Karpas-422 (cell line): ENCODE data around the gene MX2. TPM values are rescaled to one million over a fixed set of nuclear protein-coding genes. Genes with fewer than 3 reads are reported as not detected.

Source experiments
- DNase-seq: peaks from one replicate; pipeline ENCODE4 v3.0.0-alpha.2; 2015
- H2AFZ ChIP-seq: fragments of 200-600 bp; sonication (generic); 2 replicates; pipeline ENCODE4 v1.6.1; 2014; ENCODE audit warnings: antibody characterized with exemption, low read length, mixed read lengths
- H3K27ac ChIP-seq: fragments of 200-600 bp; sonication (generic); 2 replicates; pipeline ENCODE4 v1.5.1; 2014; ENCODE audit warnings: mild to moderate bottlenecking, low read length, moderate library complexity
- H3K27me3 ChIP-seq: fragments of 200-600 bp; sonication (generic); 2 replicates; pipeline ENCODE4 v1.6.1; 2014; ENCODE audit warnings: low read length, mixed read lengths
- H3K36me3 ChIP-seq: fragments of 200-600 bp; sonication (generic); 2 replicates; pipeline ENCODE4 v1.6.1; 2014; ENCODE audit warnings: low read length, mixed read lengths; ENCODE audit not compliant: insufficient read depth
- H3K4me1 ChIP-seq: fragments of 200-600 bp; sonication (generic); 2 replicates; pipeline ENCODE4 v1.6.1; 2014; ENCODE audit warnings: mild to moderate bottlenecking, low read length, mixed read lengths
- H3K4me2 ChIP-seq: fragments of 200-600 bp; sonication (generic); 2 replicates; pipeline ENCODE4 v1.6.1; 2014; ENCODE audit warnings: low read length, low read depth, mild to moderate bottlenecking; ENCODE audit not compliant: poor library complexity, severe bottlenecking
- H3K4me3 ChIP-seq: fragments of 200-600 bp; sonication (generic); 2 replicates; pipeline ENCODE4 v1.5.1; 2014; ENCODE audit warnings: mild to moderate bottlenecking, antibody characterized with exemption, low read length, mixed read lengths
- H3K79me2 ChIP-seq: fragments of 200-600 bp; sonication (generic); 2 replicates; pipeline ENCODE4 v1.6.1; 2014; ENCODE audit warnings: mild to moderate bottlenecking, low read length, mixed read lengths
- H3K9ac ChIP-seq: fragments of 200-600 bp; sonication (generic); 2 replicates; pipeline ENCODE4 v1.6.0; 2014; ENCODE audit warnings: low read length
- H3K9me2 ChIP-seq: fragments of 200-600 bp; sonication (generic), shearing (Covaris generic); replicated peaks from 2 replicates; pipeline ENCODE4 v1.6.0; 2014; ENCODE audit warnings: mild to moderate bottlenecking, low read length, moderate library complexity; ENCODE audit not compliant: insufficient read depth
- H3K9me3 ChIP-seq: fragments of 300-700, 200-600 bp; sonication (generic); 2 replicates; pipeline ENCODE4 v1.6.1; 2014; ENCODE audit warnings: low read length, mixed read lengths
- H4K20me1 ChIP-seq: fragments of 200-600 bp; sonication (generic); 2 replicates; pipeline ENCODE4 v1.6.1; 2014; ENCODE audit warnings: mild to moderate bottlenecking, antibody characterized with exemption, low read length, low read depth; ENCODE audit not compliant: insufficient read depth
- total RNA-seq: library from RNA; depleted of rRNA; stranded (reverse); fragments of >200 nt; shearing (Covaris generic); gene quantifications from 2 replicates; pipeline ENCODE4 v1.2.3, GENCODE V29; 2014; ENCODE audit warnings: low replicate concordance

MX2 gene
- total RNA-seq, 1 experiment from 2014 or later: 27.8 TPM

- no peaks in the 10 kb centered on the region for H3K79me2 ChIP-seq
- DNase-seq: no peak
- H3K9me3 ChIP-seq: no peaks in the 10 kb centered on the region
- no peaks in the 10 kb centered on the region for H3K36me3 ChIP-seq
- H4K20me1 ChIP-seq: no peaks in the 10 kb centered on the region
- no peaks in the 10 kb centered on the region for H3K4me1 ChIP-seq
- no peak overlapping the region for H2AFZ ChIP-seq
- no peaks in the 10 kb centered on the region for H3K9me2 ChIP-seq
- H3K4me3 ChIP-seq: no peak overlapping the region
- no peak overlapping the region for H3K27ac ChIP-seq
- no peak overlapping the region for H3K9ac ChIP-seq
- H3K27me3 ChIP-seq: no peaks in the 10 kb centered on the region
- H3K4me2 ChIP-seq: no peak overlapping the region
These were observed 15.1 kb upstream of the MX2 start for GRCh38 chr21:41346758-41347157.

GRCh38 chr21:41348434-41348833 is 13.4 kb upstream of the MX2 start:
- Histone ChIP-seq H3K36me3 (no peaks in the 10 kb centered on the region), H3K4me2 (no peak overlapping the region), H3K9me3 (no peaks in the 10 kb centered on the region), H3K4me1 (no peaks in the 10 kb centered on the region), H2AFZ (no peak overlapping the region), H4K20me1 (no peaks in the 10 kb centered on the region), H3K79me2 (no peaks in the 10 kb centered on the region), H3K4me3 (no peak overlapping the region), H3K9me2 (no peaks in the 10 kb centered on the region), H3K27me3 (no peaks in the 10 kb centered on the region), H3K27ac (no peak overlapping the region), H3K9ac (no peak overlapping the region)
- no peak for DNase-seq

GRCh38 chr21:41349126-41349525 is 12.7 kb upstream of the MX2 start:
- no peak overlapping the region for H3K4me3 ChIP-seq
- no peak overlapping the region for H3K27ac ChIP-seq
- no peaks in the 10 kb centered on the region for H3K4me1 ChIP-seq

GRCh38 chr21:41349619-41350390 is 12.0 kb upstream of the MX2 start:
- Histone ChIP-seq H3K27me3 (no peaks in the 10 kb centered on the region), H3K36me3 (no peaks in the 10 kb centered on the region), H3K79me2 (no peaks in the 10 kb centered on the region), H3K9me3 (no peaks in the 10 kb centered on the region), H3K27ac (no peak overlapping the region), H3K4me3 (no peak overlapping the region), H3K9ac (no peak overlapping the region), H3K4me1 (no peaks in the 10 kb centered on the region), H4K20me1 (no peaks in the 10 kb centered on the region), H2AFZ (no peak overlapping the region), H3K4me2 (no peak overlapping the region), H3K9me2 (no peaks in the 10 kb centered on the region)
- DNase-seq: no peak

More at GRCh38 chr21:41349126-41349525, 12.7 kb upstream of the MX2 start:
- DNase-seq: no peak
- Histone ChIP-seq H3K9me2 (no peaks in the 10 kb centered on the region), H4K20me1 (no peaks in the 10 kb centered on the region), H3K27me3 (no peaks in the 10 kb centered on the region), H3K9me3 (no peaks in the 10 kb centered on the region), H2AFZ (no peak overlapping the region), H3K4me2 (no peak overlapping the region), H3K79me2 (no peaks in the 10 kb centered on the region), H3K9ac (no peak overlapping the region), H3K36me3 (no peaks in the 10 kb centered on the region)

GRCh38 chr21:41350436-41351155 is 11.2 kb upstream of the MX2 start:
- Histone ChIP-seq H3K27me3 (no peaks in the 10 kb centered on the region), H4K20me1 (no peaks in the 10 kb centered on the region), H3K9ac (no peak overlapping the region), H3K9me2 (no peaks in the 10 kb centered on the region), H3K36me3 (no peaks in the 10 kb centered on the region), H3K4me3 (no peak overlapping the region), H3K4me2 (no peak overlapping the region), H3K4me1 (no peaks in the 10 kb centered on the region), H2AFZ (no peak overlapping the region), H3K79me2 (no peaks in the 10 kb centered on the region), H3K27ac (no peak overlapping the region), H3K9me3 (no peaks in the 10 kb centered on the region)
- DNase-seq: no peak

- Histone ChIP-seq H2AFZ (no peak overlapping the region), H3K4me2 (no peak overlapping the region), H3K79me2 (no peaks in the 10 kb centered on the region), H3K9ac (no peak overlapping the region), H3K27me3 (no peaks in the 10 kb centered on the region), H3K4me3 (no peak overlapping the region), H3K27ac (no peak overlapping the region), H3K9me2 (no peaks in the 10 kb centered on the region), H3K36me3 (no peaks in the 10 kb centered on the region), H4K20me1 (no peaks in the 10 kb centered on the region), H3K4me1 (peaks cover 10% of the 10 kb centered on the region), H3K9me3 (no peaks in the 10 kb centered on the region)
- no peak for DNase-seq
These were observed 4.3 kb upstream of the MX2 start for GRCh38 chr21:41357546-41357945.

GRCh38 chr21:41358193-41359166 is 3.3 kb upstream of the MX2 start:
- H3K4me1 ChIP-seq: peaks cover 15% of the 10 kb centered on the region
- no peak overlapping the region for H3K27ac ChIP-seq
- no peak overlapping the region for H3K9ac ChIP-seq
- H3K4me3 ChIP-seq: no peak overlapping the region
- no peak overlapping the region for H2AFZ ChIP-seq
- H3K4me2 ChIP-seq: no peak overlapping the region
- H4K20me1 ChIP-seq: no peaks in the 10 kb centered on the region
- no peaks in the 10 kb centered on the region for H3K9me3 ChIP-seq
- no peaks in the 10 kb centered on the region for H3K79me2 ChIP-seq
- H3K27me3 ChIP-seq: no peaks in the 10 kb centered on the region
- no peak for DNase-seq
- H3K9me2 ChIP-seq: no peaks in the 10 kb centered on the region
- no peaks in the 10 kb centered on the region for H3K36me3 ChIP-seq

- H3K36me3 ChIP-seq: no peaks in the 10 kb centered on the region
- H3K79me2 ChIP-seq: no peaks in the 10 kb centered on the region
- no peak overlapping the region for H3K4me3 ChIP-seq
- no peaks in the 10 kb centered on the region for H4K20me1 ChIP-seq
- DNase-seq: no peak
- no peak overlapping the region for H3K27ac ChIP-seq
- H3K4me1 ChIP-seq: peaks cover 15% of the 10 kb centered on the region
- H3K27me3 ChIP-seq: no peaks in the 10 kb centered on the region
- H3K9me3 ChIP-seq: no peaks in the 10 kb centered on the region
- no peaks in the 10 kb centered on the region for H3K9me2 ChIP-seq
- no peak overlapping the region for H3K4me2 ChIP-seq
- H3K9ac ChIP-seq: no peak overlapping the region
- no peak overlapping the region for H2AFZ ChIP-seq
These were observed 2.5 kb upstream of the MX2 start for GRCh38 chr21:41359286-41359685.
